H9 (cell line): ENCODE results near the gene FTO. TPM values are rescaled to one million over a fixed set of nuclear protein-coding genes. Genes with fewer than 3 reads are reported as not detected.

Experiments
- DNase-seq: peaks from one replicate; pipeline ENCODE4 v3.0.0-alpha.2; 2017
- H2AFZ ChIP-seq: one replicate; pipeline ENCODE4 v1.6.1; 2013; ENCODE audit warnings: mild to moderate bottlenecking, low read length, control low read depth, moderate library complexity
- H2AK5ac ChIP-seq: 2 replicates; pipeline ENCODE4 v1.6.1; 2013; ENCODE audit warnings: low read length, control low read depth, mixed read lengths; ENCODE audit not compliant: insufficient read length
- H2BK120ac ChIP-seq: one replicate; pipeline ENCODE4 v1.6.1; 2013; ENCODE audit warnings: low read depth, mild to moderate bottlenecking, low read length, control low read depth, inconsistent platforms; ENCODE audit not compliant: poor library complexity, severe bottlenecking
- H2BK12ac ChIP-seq: 2 replicates; pipeline ENCODE4 v1.6.1; 2013; ENCODE audit warnings: low read length, control low read depth, mixed read lengths, low read depth; ENCODE audit not compliant: insufficient read length
- H2BK15ac ChIP-seq: 2 replicates; pipeline ENCODE4 v1.6.1; 2013; ENCODE audit warnings: low read depth, low read length, control low read depth
- H2BK20ac ChIP-seq: one replicate; pipeline ENCODE4 v1.6.1; 2013; ENCODE audit warnings: low read depth, mild to moderate bottlenecking, low read length, control low read depth, inconsistent platforms; ENCODE audit not compliant: poor library complexity, severe bottlenecking
- H2BK5ac ChIP-seq: 2 replicates; pipeline ENCODE4 v1.6.1; 2013; ENCODE audit warnings: low read length, control low read depth, mixed read lengths; ENCODE audit not compliant: insufficient read length
- H3K14ac ChIP-seq: 2 replicates; pipeline ENCODE4 v1.6.1; 2013; ENCODE audit warnings: low read length, control low read depth; ENCODE audit not compliant: insufficient read depth
- H3K18ac ChIP-seq: 2 replicates; pipeline ENCODE4 v1.6.1; 2013; ENCODE audit warnings: low read depth, mild to moderate bottlenecking, mixed read lengths, low read length, control low read depth; ENCODE audit not compliant: insufficient read length
- H3K23ac ChIP-seq: 2 replicates; pipeline ENCODE4 v1.6.1; 2013; ENCODE audit warnings: low read length, control low read depth, mixed read lengths, low read depth; ENCODE audit not compliant: insufficient read length
- H3K23me2 ChIP-seq: 2 replicates; pipeline ENCODE4 v1.6.1; 2013; ENCODE audit warnings: low read depth, mild to moderate bottlenecking, mixed read lengths, low read length, control low read depth; ENCODE audit not compliant: insufficient read length, poor library complexity, severe bottlenecking
- H3K27ac ChIP-seq: 2 replicates; pipeline ENCODE4 v1.5.1; 2013; ENCODE audit warnings: low read length, control low read depth, mixed read lengths, low read depth; ENCODE audit not compliant: insufficient read length
- H3K27me3 ChIP-seq: 2 replicates; pipeline ENCODE4 v1.6.1; 2013; ENCODE audit warnings: low read length, control low read depth, inconsistent platforms; ENCODE audit not compliant: insufficient read depth
- H3K4ac ChIP-seq: 2 replicates; pipeline ENCODE4 v1.6.1; 2013; ENCODE audit warnings: low read depth, mild to moderate bottlenecking, control low read depth, inconsistent platforms, low read length, moderate library complexity
- H3K4me1 ChIP-seq: 2 replicates; pipeline ENCODE4 v1.6.1; 2013; ENCODE audit warnings: low read length, control low read depth, inconsistent platforms; ENCODE audit not compliant: insufficient read depth
- H3K4me2 ChIP-seq: 2 replicates; pipeline ENCODE4 v1.6.1; 2013; ENCODE audit warnings: low read length, control low read depth, mixed read lengths; ENCODE audit not compliant: insufficient read length, insufficient read depth
- H3K56ac ChIP-seq: 2 replicates; pipeline ENCODE4 v1.6.1; 2013; ENCODE audit warnings: low read depth, mild to moderate bottlenecking, mixed read lengths, low read length, control low read depth; ENCODE audit not compliant: insufficient read length
- H3K79me1 ChIP-seq: 2 replicates; pipeline ENCODE4 v1.6.1; 2013; ENCODE audit warnings: low read depth, mild to moderate bottlenecking, moderate library complexity, low read length, control low read depth, inconsistent platforms; ENCODE audit not compliant: insufficient read depth, poor library complexity, severe bottlenecking
- H3K79me2 ChIP-seq: 2 replicates; pipeline ENCODE4 v1.6.1; 2013; ENCODE audit warnings: low read length, control low read depth, inconsistent platforms; ENCODE audit not compliant: insufficient read depth
- H3K9ac ChIP-seq: 2 replicates; pipeline ENCODE4 v1.6.1; 2013; ENCODE audit warnings: low read length, control low read depth, mixed read lengths; ENCODE audit not compliant: insufficient read length; ENCODE audit errors: extremely low read depth
- H3K9me3 ChIP-seq: one replicate; pipeline ENCODE4 v1.6.1; 2013; ENCODE audit warnings: low read depth, low read length, inconsistent platforms; ENCODE audit not compliant: control insufficient read depth
- H3T11ph ChIP-seq: one replicate; pipeline ENCODE4 v1.6.1; 2013; ENCODE audit warnings: mild to moderate bottlenecking, low read length, control low read depth, inconsistent platforms
- H4K20me1 ChIP-seq: one replicate; pipeline ENCODE4 v1.6.1; 2013; ENCODE audit not compliant: control insufficient read depth, insufficient read length, insufficient read depth
- H4K5ac ChIP-seq: 2 replicates; pipeline ENCODE4 v1.6.1; 2013; ENCODE audit warnings: low read depth, mild to moderate bottlenecking, mixed read lengths, low read length, control low read depth; ENCODE audit not compliant: insufficient read length
- H4K8ac ChIP-seq: replicated peaks from 2 replicates; pipeline ENCODE4 v1.6.1; 2013; ENCODE audit warnings: low read length, control low read depth, mixed read lengths, low read depth; ENCODE audit not compliant: insufficient read length
- H4K91ac ChIP-seq: 2 replicates; pipeline ENCODE4 v1.6.1; 2013; ENCODE audit warnings: low read depth, mild to moderate bottlenecking, moderate library complexity, mixed read lengths, low read length, control low read depth; ENCODE audit not compliant: insufficient read length
- H3K27ac Mint-ChIP-seq, 3 experiments: 2 replicates in 2 of 3; 3 replicates in 1 of 3; pipeline ENCODE4 v1.8.0; 2020 to 2021; ENCODE audit warnings: mixed read lengths in 3 of 3, mild to moderate bottlenecking in 1 of 3, moderate library complexity in 1 of 3
- H3K27me3 Mint-ChIP-seq: 2 replicates; pipeline ENCODE4 v1.8.0; 2021; ENCODE audit warnings: low read depth, mild to moderate bottlenecking, moderate library complexity, mixed read lengths
- H3K36me3 Mint-ChIP-seq, 3 experiments: 2 replicates in 2 of 3; 3 replicates in 1 of 3; pipeline ENCODE4 v1.8.0; 2020 to 2021; ENCODE audit warnings: low read depth in 3 of 3, mixed read lengths in 3 of 3; ENCODE audit not compliant: insufficient read depth in 1 of 3
- H3K4me1 Mint-ChIP-seq, 2 experiments: 2 replicates each; pipeline ENCODE4 v1.8.0; 2020; ENCODE audit warnings: mixed read lengths in 2 of 2
- H3K4me3 Mint-ChIP-seq, 2 experiments: 2 replicates in 1 of 2; 3 replicates in 1 of 2; pipeline ENCODE4 v1.8.0; 2020 to 2021; ENCODE audit warnings: mild to moderate bottlenecking in 2 of 2, mixed read lengths in 2 of 2, moderate library complexity in 1 of 2
- H3K9me3 Mint-ChIP-seq, 2 experiments: 2 replicates in 1 of 2; 3 replicates in 1 of 2; pipeline ENCODE4 v1.8.0; 2020; ENCODE audit warnings: mild to moderate bottlenecking in 2 of 2, mixed read lengths in 2 of 2, moderate library complexity in 1 of 2
- CTCF ChIP-seq: fragments of 200-600 bp; sonication (generic); conservative IDR thresholded peaks from 3 replicates; pipeline ENCODE4 v1.8.0; 2021; ENCODE audit warnings: antibody characterized with exemption, mild to moderate bottlenecking
- WGBS: extraction: QIAGEN DNeasy Blood & Tissue Kit; methylation state at CpG from one replicate; pipeline ENCODE4 v1.1.7; 2013; ENCODE audit warnings: missing lambda C conversion rate, low lambda C conversion rate, mixed read lengths; ENCODE audit not compliant: insufficient read length; ENCODE audit errors: extremely low coverage; 5-methylcytosine and 5-hydroxymethylcytosine counted together
- total RNA-seq: library from RNA; stranded (reverse); gene quantifications from 2 replicates; pipeline ENCODE4 v1.2.1, GENCODE V29; 2021

The FTO gene
- total RNA-seq, 1 experiment from 2014 or later, result 67.9 TPM

GRCh38 chr16:54169112-54169511 is 465.2 kb downstream of the FTO start:
- Histone ChIP-seq H3K79me1 (no peaks in the 10 kb centered on the region), H3K79me2 (no peaks in the 10 kb centered on the region), H3K23me2 (no peaks in the 10 kb centered on the region), H2BK120ac (no peak overlapping the region), H4K91ac (no peak overlapping the region), H2AK5ac (no peak overlapping the region), H2BK5ac (no peak overlapping the region), H3K14ac (no peak overlapping the region), H3K9me3 (no peaks in the 10 kb centered on the region), H3K56ac (no peak overlapping the region), H3T11ph (no peak overlapping the region), H3K18ac (no peak overlapping the region), H3K23ac (no peak overlapping the region), H4K8ac (no peak overlapping the region), H3K4ac (no peak overlapping the region), H2BK20ac (no peak overlapping the region), H3K27ac (no peak overlapping the region), H2AFZ (no peak overlapping the region), H2BK12ac (no peak overlapping the region), H3K4me2 (no peak overlapping the region), H4K5ac (no peak overlapping the region), H3K4me1 (no peaks in the 10 kb centered on the region), H2BK15ac (no peak overlapping the region), H3K9ac (no peak overlapping the region), H4K20me1 (no peaks in the 10 kb centered on the region), H3K27me3 (no peaks in the 10 kb centered on the region)
- no peak for DNase-seq
- no CpG with 5 or more reads among the region's 5 CpGs for WGBS
- Mint-ChIP-seq H3K4me1 (peaks cover 7 to 19% of the 10 kb centered on the region in 2 experiments), H3K9me3 (no peaks in the 10 kb centered on the region), H3K27ac (no peak overlapping the region), H3K4me3 (no peak overlapping the region), H3K27me3 (peaks cover 2% of the 10 kb centered on the region), H3K36me3 (no peaks in the 10 kb centered on the region)
- TF ChIP-seq CTCF, result no peak
